K562 (cell line): ENCODE measurements around the gene CFAP73. TPM values are rescaled to one million over a fixed set of nuclear protein-coding genes. Genes with fewer than 3 reads are reported as not detected.

Experiments used
- ATAC-seq: fragments of 200-7000 bp; cut with Tn5 transposase; 3 replicates; pipeline ENCODE4 v1.9.1; 2020; ENCODE audit warnings: moderate library complexity
- BruUV-seq: library from RNA; stranded (reverse); fragments of 400-500 nt; replicated peaks from 2 replicates; lab custom pipeline; 2021; lab: Mats Ljungman, UMichigan
- CTCF ChIA-PET: fragments of 300-600 bp; formaldehyde crosslinking; extraction: SDS; loops from one replicate; lab custom pipeline; 2021; ENCODE audit warnings: low intra/inter-chr PET ratio; lab: Yijun Ruan, JAX
- POLR2A ChIA-PET: fragments of 300-600, 350-650 bp; sonication (Branson Sonifier 250); formaldehyde crosslinking; extraction: SDS; loops from one replicate; lab custom pipeline; 2021; ENCODE audit warnings: antibody characterized with exemption, inconsistent platforms; lab: Yijun Ruan, JAX
- DNase-seq, 4 experiments: peaks; one replicate each; pipeline versions ENCODE4 v3.0.0 to v3.0.0-alpha.2; 2011 to 2018; ENCODE audit warnings: low spot score in 3 of 4, mixed read lengths in 3 of 4; ENCODE audit errors: extremely low read depth in 1 of 4
- FAIRE-seq: peaks from 2 replicates; lab custom pipeline; 2011; peaks lifted over from hg19 to GRCh38; lab: Jason Lieb, UNC
- H2AFZ ChIP-seq: 2 replicates; pipeline ENCODE4 v1.6.0; 2011; ENCODE audit warnings: low read depth, low read length, control low read depth, inconsistent platforms
- H3K27ac ChIP-seq: fragments of 200-600 bp; 3 replicates; pipeline ENCODE4 v1.8.0; 2011; ENCODE audit warnings: low read depth, mild to moderate bottlenecking, control low read depth, inconsistent platforms, low read length, moderate library complexity, mixed read lengths; ENCODE audit errors: extremely low read depth
- H3K27me3 ChIP-seq, 2 experiments: fragments of 300-600 bp in 1 of 2; 2 replicates in 1 of 2; 3 replicates in 1 of 2; pipeline versions ENCODE4 v1.6.0 to v1.8.0; 2011; ENCODE audit warnings: inconsistent platforms in 2 of 2, low read length in 2 of 2, mild to moderate bottlenecking in 1 of 2, mixed read lengths in 1 of 2, moderate library complexity in 1 of 2; ENCODE audit not compliant: control insufficient read depth in 2 of 2, insufficient read depth in 2 of 2
- H3K36me3 ChIP-seq: fragments of 300-600 bp; 3 replicates; pipeline ENCODE4 v1.8.0; 2011; ENCODE audit warnings: mild to moderate bottlenecking, low read length, inconsistent platforms; ENCODE audit not compliant: control insufficient read depth, insufficient read depth
- H3K4me1 ChIP-seq, 2 experiments: fragments of 200-600 bp in 1 of 2; replicated peaks in 1 of 2; 2 replicates in 1 of 2; 3 replicates in 1 of 2; pipeline versions ENCODE4 v1.5.1 to v1.8.0; 2011; ENCODE audit warnings: inconsistent platforms in 2 of 2, low read length in 2 of 2, mild to moderate bottlenecking in 1 of 2, mixed read lengths in 1 of 2, moderate library complexity in 1 of 2; ENCODE audit not compliant: control insufficient read depth in 2 of 2, insufficient read depth in 2 of 2
- H3K4me2 ChIP-seq: 2 replicates; pipeline ENCODE4 v1.6.1; 2011; ENCODE audit warnings: low read length, control low read depth, inconsistent platforms, mixed read lengths; ENCODE audit not compliant: insufficient read depth
- H3K4me3 ChIP-seq: fragments of 200-600 bp; sonication (generic), shearing (Covaris generic); 2 replicates; pipeline ENCODE4 v1.5.1; 2016; ENCODE audit warnings: control low read depth, inconsistent platforms
- H3K79me2 ChIP-seq: fragments of 200-600 bp; 3 replicates; pipeline ENCODE4 v1.8.0; 2011; ENCODE audit warnings: low read length, inconsistent platforms; ENCODE audit not compliant: control insufficient read depth, insufficient read depth
- H3K9ac ChIP-seq, 2 experiments: 2 replicates each; pipeline versions ENCODE4 v1.6.0 to v1.6.1; 2011; ENCODE audit warnings: low read depth in 2 of 2, low read length in 2 of 2, control low read depth in 1 of 2, inconsistent platforms in 1 of 2, mild to moderate bottlenecking in 1 of 2, mixed read lengths in 1 of 2; ENCODE audit not compliant: insufficient read depth in 1 of 2
- H3K9me1 ChIP-seq: one replicate; pipeline ENCODE4 v1.6.0; 2011; ENCODE audit warnings: inconsistent platforms, mild to moderate bottlenecking, low read length, moderate library complexity; ENCODE audit not compliant: control insufficient read depth, insufficient read depth
- H3K9me3 ChIP-seq: replicated peaks from 2 replicates; pipeline ENCODE4 v1.5.1; 2011; ENCODE audit warnings: low read depth, low read length, inconsistent platforms; ENCODE audit not compliant: control insufficient read depth, insufficient read depth
- H4K20me1 ChIP-seq: replicated peaks from 2 replicates; pipeline ENCODE4 v1.6.1; 2011; ENCODE audit warnings: low read length, inconsistent platforms, mixed read lengths; ENCODE audit not compliant: control insufficient read depth, insufficient read depth
- E2F3 ChIP-seq: fragments of 250-450 bp; sonication (Bioruptor Pico); IDR thresholded peaks from 2 replicates; pipeline ENCODE4 v1.4.0; 2020; ENCODE audit warnings: mild to moderate bottlenecking
- ILF3 ChIP-seq: fragments of 450-650 bp; IDR thresholded peaks from 2 replicates; pipeline ENCODE4 v1.6.1; 2018; ENCODE audit warnings: antibody characterized with exemption, mild to moderate bottlenecking, moderate library complexity, borderline replicate concordance
- IRF1 ChIP-seq: sonication (generic); formaldehyde crosslinking; IDR thresholded peaks from 2 replicates; pipeline ENCODE4 v1.8.0; 2022; ENCODE audit warnings: missing genetic modification reagents, mild to moderate bottlenecking, borderline replicate concordance
- L3MBTL2 ChIP-seq: fragments of 450-650 bp; IDR thresholded peaks from 2 replicates; pipeline ENCODE4 v1.6.1; 2016; ENCODE audit warnings: mild to moderate bottlenecking, moderate library complexity
- MNT ChIP-seq, 2 experiments: fragments of 450-650 bp; conservative IDR thresholded peaks; 2 replicates each; pipeline ENCODE4 v1.6.1; 2017; ENCODE audit warnings: mild to moderate bottlenecking in 2 of 2, moderate library complexity in 2 of 2
- POLR3A ChIP-seq: IDR thresholded peaks from 2 replicates; pipeline ENCODE4 v1.6.1; 2011; ENCODE audit warnings: borderline replicate concordance, mild to moderate bottlenecking, moderate library complexity; ENCODE audit not compliant: insufficient read length, insufficient read depth; ENCODE audit errors: extremely low read depth
- PYGO2 ChIP-seq: fragments of 450-650 bp; IDR thresholded peaks from 2 replicates; pipeline ENCODE4 v1.6.1; 2016; ENCODE audit warnings: mild to moderate bottlenecking, missing genetic modification characterization, moderate library complexity, missing compliant biosample characterization
- SMARCE1 ChIP-seq: fragments of 450-650 bp; IDR thresholded peaks from 2 replicates; pipeline ENCODE4 v1.7.1; 2016; ENCODE audit warnings: mild to moderate bottlenecking
- TEAD1 ChIP-seq, 2 experiments: fragments of 450-650 bp in 1 of 2; sonication (generic) in 1 of 2; formaldehyde crosslinking; IDR thresholded peaks; 2 replicates each; pipeline versions ENCODE4 v1.4.0 to v1.8.0; 2020 to 2022; ENCODE audit warnings: mild to moderate bottlenecking in 2 of 2, missing genetic modification reagents in 1 of 2
- ZNF444 ChIP-seq: fragments of 250-450 bp; sonication (Bioruptor Pico); IDR thresholded peaks from 2 replicates; pipeline ENCODE4 v1.4.0; 2020; ENCODE audit warnings: mild to moderate bottlenecking, moderate library complexity
- ZNF668 ChIP-seq: fragments of 250-450 bp; sonication (Bioruptor Pico); IDR thresholded peaks from 2 replicates; pipeline ENCODE4 v1.8.0; 2022; ENCODE audit warnings: mild to moderate bottlenecking, inconsistent platforms
- WGBS: fragments of 100-300 bp; shearing (Covaris generic); methylation state at CpG from one replicate; pipeline ENCODE4 v1.1.6; 2016; ENCODE audit warnings: low coverage, mixed read lengths; ENCODE audit not compliant: insufficient coverage; ENCODE audit errors: missing lambda C conversion rate; 5-methylcytosine and 5-hydroxymethylcytosine counted together
- in situ Hi-C: fragments of 300-500 bp; cut with MboI; formaldehyde crosslinking; loops from 4 replicates; pipeline ENCODE4 v1.15.0; 2018; ENCODE audit warnings: inconsistent platforms, mixed read lengths
- intact Hi-C: fragments of 100-400 bp; cut with micrococcal nuclease; formaldehyde crosslinking; loops from 2 replicates; pipeline ENCODE4 v1.14.2; 2022
- polyA plus RNA-seq, 8 experiments: library from polyadenylated mRNA; depleted of rRNA in 4 of 8; stranded (reverse) in 5 of 8; unstranded in 3 of 8; fragments of >200 nt; fragmentation: Nextera tagmentation in 2 of 8; fragmentation: Illumina TruSeq in 1 of 8; extraction: Ambion mirVana in 2 of 8; extraction: Trizol in 1 of 8; gene quantifications; 2 replicates each; pipeline versions ENCODE4 v1.2.1 to v1.2.3, GENCODE V29; 2011 to 2014; ENCODE audit warnings: inconsistent platforms in 1 of 8, missing spikeins in 1 of 8
- total RNA-seq, 7 experiments: library from RNA; depleted of rRNA in 6 of 7; stranded (reverse); fragments of >200 nt in 6 of 7; fragmentation: Illumina TruSeq in 2 of 7; extraction: Trizol in 2 of 7; gene quantifications; 2 replicates each; pipeline versions ENCODE4 v1.2.1 to v1.2.3, GENCODE V29; 2011 to 2021; ENCODE audit warnings: low replicate concordance in 1 of 7
- TF ChIP-seq, protein P1 (sequence below): sonication (generic); formaldehyde crosslinking; IDR thresholded peaks from 2 replicates; pipeline ENCODE4 v1.8.0; 2023; ENCODE audit warnings: mild to moderate bottlenecking, missing genetic modification reagents

CFAP73 gene
- total and polyA plus RNA-seq, 9 of the 15 experiments (the other 6 are each of a cell fraction or from before 2014, with no cell fraction given) = not detected

- peak; percentile 75 to 84 (median 80) for DNase-seq
- Histone ChIP-seq H3K4me3 (peak overlapping the region; percentile 42), H4K20me1 (peaks cover 8% of the 10 kb centered on the region), H3K9me3 (no peaks in the 10 kb centered on the region), H3K36me3 (peaks cover 8% of the 10 kb centered on the region; the same call in 1 of the 3 replicates), H3K9me1 (peaks cover 3% of the 10 kb centered on the region), H3K79me2 (no peaks in the 10 kb centered on the region), H2AFZ (peak overlapping the region; percentile 97), H3K9ac (peak overlapping the region; percentile 31 to 90; a peak in 3 of 4 replicates), H3K4me1 (peaks cover 5 to 29% of the 10 kb centered on the region in 2 experiments; a peak in 3 of 5 replicates), H3K27me3 (peaks cover 18 to 32% of the 10 kb centered on the region in 2 experiments), H3K27ac (no peak overlapping the region), H3K4me2 (peak overlapping the region; percentile 75)
- ATAC-seq = peak; percentile 95
- intact Hi-C loops (loop anchor here (1.0 to 5.0 kb wide), 2 partner anchors 105 to 161 kb away; no protein-coding TSS in a partner anchor), in situ Hi-C loops (no loop called here)
- peak; percentile 83 for FAIRE-seq
- POLR2A ChIA-PET = interaction anchor here (0.5 to 1.2 kb wide), 6 partner anchors 8 to 276 kb away, joined by 3 to 5 read pairs (median 4); no protein-coding TSS in a partner anchor
- CTCF ChIA-PET = interaction anchor here (1.7 kb wide), 1 partner anchor 105 kb away, joined by 8 read pairs; no protein-coding TSS in a partner anchor
- BruUV-seq = no TSS peak
- WGBS = 14% methylated on average over 49 of the region's 70 CpGs
- TF ChIP-seq L3MBTL2 (peak; percentile 94), TEAD1 (CRISPR knock-in tag; IDR thresholded peaks at IDR 0.05) (peak in 1 of 2 experiments; percentile 92; a peak in 2 of 4 replicates), SMARCE1 (no peak), ZNF444 (CRISPR knock-in tag) (no peak), IRF1 (CRISPR knock-in tag) (peak; percentile 92; the same call in 1 of the 2 replicates), ZNF668 (CRISPR knock-in tag) (no peak), POLR3A (no peak), ILF3 (no peak), PYGO2 (tag) (no peak), E2F3 (no peak), MNT (conservative IDR thresholded peaks at IDR 0.05) (peak in 1 of 2 experiments; percentile 48; a peak in 2 of 4 replicates)
- TF ChIP-seq, protein P1, sequence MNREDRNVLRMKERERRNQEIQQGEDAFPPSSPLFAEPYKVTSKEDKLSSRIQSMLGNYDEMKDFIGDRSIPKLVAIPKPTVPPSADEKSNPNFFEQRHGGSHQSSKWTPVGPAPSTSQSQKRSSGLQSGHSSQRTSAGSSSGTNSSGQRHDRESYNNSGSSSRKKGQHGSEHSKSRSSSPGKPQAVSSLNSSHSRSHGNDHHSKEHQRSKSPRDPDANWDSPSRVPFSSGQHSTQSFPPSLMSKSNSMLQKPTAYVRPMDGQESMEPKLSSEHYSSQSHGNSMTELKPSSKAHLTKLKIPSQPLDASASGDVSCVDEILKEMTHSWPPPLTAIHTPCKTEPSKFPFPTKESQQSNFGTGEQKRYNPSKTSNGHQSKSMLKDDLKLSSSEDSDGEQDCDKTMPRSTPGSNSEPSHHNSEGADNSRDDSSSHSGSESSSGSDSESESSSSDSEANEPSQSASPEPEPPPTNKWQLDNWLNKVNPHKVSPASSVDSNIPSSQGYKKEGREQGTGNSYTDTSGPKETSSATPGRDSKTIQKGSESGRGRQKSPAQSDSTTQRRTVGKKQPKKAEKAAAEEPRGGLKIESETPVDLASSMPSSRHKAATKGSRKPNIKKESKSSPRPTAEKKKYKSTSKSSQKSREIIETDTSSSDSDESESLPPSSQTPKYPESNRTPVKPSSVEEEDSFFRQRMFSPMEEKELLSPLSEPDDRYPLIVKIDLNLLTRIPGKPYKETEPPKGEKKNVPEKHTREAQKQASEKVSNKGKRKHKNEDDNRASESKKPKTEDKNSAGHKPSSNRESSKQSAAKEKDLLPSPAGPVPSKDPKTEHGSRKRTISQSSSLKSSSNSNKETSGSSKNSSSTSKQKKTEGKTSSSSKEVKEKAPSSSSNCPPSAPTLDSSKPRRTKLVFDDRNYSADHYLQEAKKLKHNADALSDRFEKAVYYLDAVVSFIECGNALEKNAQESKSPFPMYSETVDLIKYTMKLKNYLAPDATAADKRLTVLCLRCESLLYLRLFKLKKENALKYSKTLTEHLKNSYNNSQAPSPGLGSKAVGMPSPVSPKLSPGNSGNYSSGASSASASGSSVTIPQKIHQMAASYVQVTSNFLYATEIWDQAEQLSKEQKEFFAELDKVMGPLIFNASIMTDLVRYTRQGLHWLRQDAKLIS (CRISPR knock-in tag) = no peak
Measured at GRCh38 chr12:113152835-113153814, 3.6 kb downstream of the CFAP73 start.
